Astrocyte (in vitro differentiated cells and primary cell): Measurements from ENCODE around the gene AFAP1L2.

ENCODE experiments used
- CTCF ChIP-seq: IDR thresholded peaks from 2 replicates; pipeline ENCODE4 v1.5.1; 2011; ENCODE audit warnings: low read depth, mild to moderate bottlenecking, inconsistent platforms, low read length, moderate library complexity; ENCODE audit not compliant: insufficient read depth
- EZH2 ChIP-seq: IDR thresholded peaks from 2 replicates; pipeline ENCODE4 v1.6.1; 2012; ENCODE audit warnings: mild to moderate bottlenecking, low read length, inconsistent platforms; ENCODE audit not compliant: insufficient read depth

- no peak for TF ChIP-seq CTCF
- TF ChIP-seq EZH2: no peak
Observed at GRCh38 chr10:114282526-114282925, 121.8 kb downstream of the AFAP1L2 start.
